Activated CD4-positive, alpha-beta T cell treated with anti-CD3 and anti-CD28 coated beads for 24 hours (primary cell): ENCODE results near the gene C14orf132.

ENCODE experiments used
- DNase-seq, 2 donors: peaks; one replicate each; pipeline ENCODE4 v3.0.0-alpha.2; 2020; ENCODE audit warnings: low read depth in 2 of 2

C14orf132 gene

DNA sequence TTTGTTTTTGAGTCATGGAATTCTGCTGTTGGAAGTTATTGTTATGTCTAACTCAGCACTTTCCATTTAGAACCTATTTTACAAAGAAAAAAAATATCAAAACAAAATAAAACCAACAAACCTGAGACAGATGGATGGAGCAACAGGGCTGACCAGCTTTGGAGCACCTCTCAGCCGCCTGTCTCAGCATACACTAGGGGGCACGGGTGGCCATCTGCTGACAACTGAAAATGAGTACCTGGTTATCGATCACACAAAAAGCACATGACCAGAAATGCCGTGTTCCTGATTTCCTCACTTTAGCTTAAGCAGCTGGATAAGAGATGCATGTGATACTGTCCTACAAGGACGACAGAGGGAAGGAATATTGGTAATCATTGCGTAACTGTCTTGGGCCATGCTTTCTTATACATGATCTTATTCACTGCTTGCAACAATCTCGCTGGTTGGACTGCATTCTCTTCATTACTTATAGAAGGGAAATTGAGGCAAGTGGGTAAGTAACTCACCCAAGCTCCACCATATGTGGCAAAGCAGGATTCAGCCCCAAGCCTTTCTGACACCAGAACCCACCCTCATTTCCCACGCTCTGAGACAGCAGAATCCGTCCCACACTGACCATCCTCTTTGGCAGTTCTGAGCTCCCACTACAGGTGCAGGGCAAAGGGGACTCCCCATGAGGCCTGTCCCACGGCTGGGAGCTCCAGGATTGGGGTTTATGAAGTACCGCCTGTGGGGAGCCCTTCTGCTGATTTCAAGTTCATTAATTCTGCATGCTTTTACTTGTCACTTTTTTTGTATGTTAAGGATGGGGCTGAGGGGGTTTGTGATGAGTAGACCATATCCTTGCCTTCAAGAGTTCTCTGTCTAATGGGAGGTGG lies 43.5 kb downstream of the C14orf132 start:
- no peak for DNase-seq

- no peak for DNase-seq
Observed at GRCh38 chr14:96083667-96084320, 44.6 kb downstream of the C14orf132 start.

DNA sequence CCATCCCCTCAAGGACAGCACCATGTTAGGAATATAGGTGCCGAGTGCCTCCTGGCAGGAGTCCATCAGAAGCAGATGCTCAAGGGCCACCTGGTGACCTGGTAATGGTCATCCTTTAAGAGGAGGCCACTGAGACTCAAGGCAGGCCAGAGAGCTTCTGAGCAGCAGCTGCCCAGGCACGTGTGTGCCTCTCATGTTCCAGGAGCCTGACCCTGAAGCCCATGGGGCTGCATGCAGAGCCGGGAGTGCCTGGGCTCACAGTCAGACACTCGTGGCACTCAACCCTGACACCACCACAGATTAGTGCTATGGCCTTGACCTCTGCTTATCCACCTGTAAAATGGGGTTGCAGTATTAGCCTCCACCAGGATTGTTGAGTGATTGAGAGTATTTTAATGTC lies 45.6 kb downstream of the C14orf132 start:
- no peak for DNase-seq

DNA sequence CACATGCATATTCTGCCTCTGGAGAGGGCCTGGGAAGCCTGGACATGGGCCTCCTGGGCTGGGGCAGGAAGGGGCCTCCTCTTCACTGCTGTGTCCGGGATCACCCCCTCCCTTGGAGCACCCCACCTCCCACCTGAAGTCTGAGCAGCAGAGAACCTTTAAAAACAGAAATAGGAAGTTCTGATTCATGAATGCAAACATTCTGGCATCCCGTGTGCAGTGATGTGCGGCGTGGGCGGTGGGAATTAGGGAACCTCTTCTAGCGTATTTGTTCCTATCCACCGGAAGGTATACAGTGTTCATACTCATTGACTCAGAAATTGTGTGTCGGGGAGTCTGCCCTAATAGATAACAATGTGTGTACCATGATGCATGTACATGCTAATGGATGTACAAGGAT lies 46.2 kb downstream of the C14orf132 start:
- DNase-seq = no peak

- no peak for DNase-seq
Observed at GRCh38 chr14:96086032-96086431, 46.9 kb downstream of the C14orf132 start.

- DNase-seq = no peak
Observed at GRCh38 chr14:96086574-96087077, 47.5 kb downstream of the C14orf132 start.

DNA sequence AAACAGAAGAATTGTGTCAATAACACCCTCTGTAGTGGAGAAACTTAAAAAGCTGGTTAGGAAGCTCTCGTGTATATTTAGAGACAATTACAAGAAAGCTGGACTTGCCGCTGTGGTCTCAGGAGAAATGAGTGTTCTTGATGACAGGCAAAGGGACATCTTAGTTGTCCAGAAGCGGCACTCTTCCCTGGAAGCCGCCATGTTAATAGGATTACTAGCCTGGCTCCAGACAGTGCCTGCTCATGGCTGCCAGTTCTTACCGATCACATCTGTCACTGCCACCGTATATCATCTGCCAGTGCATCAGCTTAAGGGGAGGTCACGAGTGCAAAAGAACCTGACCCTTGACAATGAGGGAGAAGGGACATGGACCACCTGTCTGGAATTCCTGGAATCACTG lies 48.9 kb downstream of the C14orf132 start:
- no peak for DNase-seq

DNA sequence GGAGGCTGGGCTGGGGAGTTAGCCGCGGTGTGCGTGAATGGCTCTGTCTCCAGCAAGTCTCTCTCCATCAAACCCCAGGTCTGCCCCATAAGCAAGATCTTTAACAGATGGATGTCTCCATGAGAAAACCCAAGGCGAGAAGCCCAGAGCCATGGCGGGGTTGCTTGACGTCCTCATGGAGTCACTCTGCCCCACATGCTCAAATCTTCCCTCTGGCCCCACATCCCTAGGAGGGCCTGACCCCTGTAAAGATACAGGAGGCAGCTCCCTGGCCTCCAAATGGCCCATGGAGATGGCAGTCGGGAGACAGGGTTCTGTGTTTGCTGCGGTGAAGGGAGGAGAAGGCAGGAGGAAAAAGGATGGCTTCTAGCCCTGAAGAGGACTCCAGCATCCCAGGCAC lies 49.3 kb downstream of the C14orf132 start:
- no peak for DNase-seq

GRCh38 chr14:96088911-96089310 lies 49.7 kb downstream of the C14orf132 start:
- DNase-seq = no peak

DNA sequence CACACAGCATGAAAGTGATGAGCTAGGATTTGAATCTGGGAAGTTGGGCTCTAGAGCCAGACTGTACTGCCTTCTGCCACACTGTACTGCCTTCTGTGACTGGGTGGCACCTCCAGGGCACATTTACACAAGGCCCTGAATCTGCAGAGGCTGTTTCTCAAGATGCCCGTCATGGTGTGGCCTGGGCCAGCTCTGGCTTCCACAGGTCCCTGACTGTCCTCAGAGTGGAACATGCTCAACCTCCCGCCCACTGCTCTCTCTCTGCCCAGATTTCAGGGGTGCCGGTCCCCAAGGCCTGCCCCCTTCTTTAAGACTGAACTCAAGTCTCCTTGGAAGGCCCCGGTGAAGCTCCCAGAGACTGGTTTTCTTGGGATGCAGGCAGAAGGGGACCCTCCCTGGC lies 50.2 kb downstream of the C14orf132 start:
- no peak for DNase-seq

DNA sequence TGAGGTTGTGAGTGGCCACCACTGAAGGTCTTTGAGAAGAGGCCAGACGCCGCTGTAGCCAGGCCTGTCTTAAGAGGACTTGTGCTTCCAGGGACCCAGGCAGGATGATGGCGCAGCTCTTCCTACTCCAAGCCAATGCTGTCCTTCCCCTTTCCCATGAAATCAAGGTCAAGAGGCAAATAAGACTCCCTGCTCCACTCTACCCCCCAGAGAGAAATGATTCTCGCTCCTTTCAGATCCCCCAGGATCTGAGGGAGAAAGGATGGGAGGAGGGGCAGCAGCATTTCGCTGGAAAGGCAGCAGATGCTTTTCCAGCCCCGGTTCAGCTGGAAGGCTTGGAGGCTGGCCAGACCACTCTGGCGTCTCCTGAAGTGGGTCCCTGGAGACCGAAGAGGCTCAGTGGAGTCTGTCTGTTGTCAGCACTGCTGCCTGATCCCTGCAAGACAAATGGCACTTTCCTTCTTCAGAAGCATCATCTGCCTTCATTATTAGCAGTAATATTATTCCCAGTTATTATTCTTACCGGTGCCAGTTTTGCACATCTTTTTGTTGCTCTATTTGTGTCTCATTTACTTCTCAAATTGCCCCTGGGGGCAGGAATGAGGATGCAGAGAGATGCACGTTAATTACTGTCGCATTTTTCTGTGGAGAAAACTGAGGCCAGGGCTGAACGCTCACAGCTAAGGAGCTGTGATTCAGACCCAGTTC lies 51.4 kb downstream of the C14orf132 start:
- DNase-seq = no peak

DNA sequence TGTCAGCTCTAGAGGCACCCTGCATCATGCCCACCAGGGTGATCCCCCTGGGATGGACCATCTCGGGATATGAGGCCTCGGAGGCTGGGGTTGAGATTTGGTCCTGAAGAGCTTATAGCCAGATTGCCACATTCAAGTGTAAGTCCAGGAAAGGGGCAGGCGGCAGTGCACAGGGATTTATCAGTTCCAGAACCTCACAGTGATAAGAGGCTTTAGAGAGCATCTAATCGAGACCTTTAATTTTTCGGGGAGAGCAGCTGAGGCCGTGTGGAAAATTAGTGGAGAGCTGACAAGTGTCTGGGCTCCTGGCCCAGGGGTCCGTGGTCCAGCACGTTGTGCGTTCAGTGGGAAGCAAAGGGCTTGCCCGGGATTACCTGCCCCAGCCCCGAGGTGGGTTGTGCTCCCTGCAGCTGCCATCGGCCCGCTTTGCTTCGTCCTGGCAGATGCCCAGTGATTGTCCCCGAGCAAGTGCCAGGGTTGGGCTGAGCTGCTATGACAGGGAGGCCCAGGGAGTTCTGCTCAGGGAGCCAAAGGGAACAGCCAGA lies 52.1 kb downstream of the C14orf132 start:
- DNase-seq = no peak

DNA sequence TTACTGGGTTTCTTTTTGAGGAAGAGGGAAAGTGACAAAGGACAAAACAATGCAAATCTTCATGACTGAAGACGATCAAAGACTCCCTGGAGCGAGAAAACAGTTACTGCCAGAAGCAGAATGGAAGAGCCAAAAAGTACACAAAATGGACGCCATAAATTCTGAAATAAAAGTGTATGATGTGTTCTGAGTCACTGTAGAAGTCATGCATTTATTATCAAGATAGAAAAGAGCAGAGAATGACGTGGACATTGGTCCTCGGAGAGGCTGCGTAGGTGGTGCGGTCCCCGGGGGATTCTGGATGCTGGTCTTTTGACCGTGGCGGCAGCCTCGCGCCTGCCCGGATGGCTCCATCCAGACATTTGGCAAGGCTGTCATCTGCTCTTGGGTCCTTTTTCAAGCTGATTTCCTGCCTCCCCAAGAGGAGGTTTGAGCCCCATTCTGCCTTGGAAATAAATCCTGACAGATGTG lies 52.8 kb downstream of the C14orf132 start:
- DNase-seq = no peak

- DNase-seq = no peak
Observed at GRCh38 chr14:96092936-96093335, 53.8 kb downstream of the C14orf132 start.

DNA sequence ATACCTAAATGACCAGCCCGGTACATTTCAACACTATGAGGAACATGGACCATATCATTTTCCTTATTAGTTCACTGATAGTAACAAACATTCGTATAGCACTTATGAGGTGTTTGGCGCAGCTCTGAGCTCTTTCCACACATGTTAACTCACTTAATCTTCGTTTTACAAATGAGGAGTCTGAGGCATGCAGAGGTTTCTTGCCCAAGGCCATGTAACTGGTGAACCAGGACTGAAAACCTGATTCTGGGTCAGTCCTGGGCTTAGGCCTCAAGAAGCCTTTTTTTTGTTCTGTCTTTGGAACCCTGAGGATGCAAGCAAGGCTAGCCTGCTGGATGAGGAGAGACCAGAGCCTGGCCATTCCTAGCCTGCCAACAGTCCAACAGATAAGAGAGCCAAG lies 55.0 kb downstream of the C14orf132 start:
- DNase-seq = no peak

- no peak for DNase-seq
Observed at GRCh38 chr14:96094656-96095055, 55.5 kb downstream of the C14orf132 start.

GRCh38 chr14:96095058-96095457 lies 55.9 kb downstream of the C14orf132 start:
- no peak for DNase-seq

GRCh38 chr14:96095581-96096476 lies 56.7 kb downstream of the C14orf132 start:
- no peak for DNase-seq

DNA sequence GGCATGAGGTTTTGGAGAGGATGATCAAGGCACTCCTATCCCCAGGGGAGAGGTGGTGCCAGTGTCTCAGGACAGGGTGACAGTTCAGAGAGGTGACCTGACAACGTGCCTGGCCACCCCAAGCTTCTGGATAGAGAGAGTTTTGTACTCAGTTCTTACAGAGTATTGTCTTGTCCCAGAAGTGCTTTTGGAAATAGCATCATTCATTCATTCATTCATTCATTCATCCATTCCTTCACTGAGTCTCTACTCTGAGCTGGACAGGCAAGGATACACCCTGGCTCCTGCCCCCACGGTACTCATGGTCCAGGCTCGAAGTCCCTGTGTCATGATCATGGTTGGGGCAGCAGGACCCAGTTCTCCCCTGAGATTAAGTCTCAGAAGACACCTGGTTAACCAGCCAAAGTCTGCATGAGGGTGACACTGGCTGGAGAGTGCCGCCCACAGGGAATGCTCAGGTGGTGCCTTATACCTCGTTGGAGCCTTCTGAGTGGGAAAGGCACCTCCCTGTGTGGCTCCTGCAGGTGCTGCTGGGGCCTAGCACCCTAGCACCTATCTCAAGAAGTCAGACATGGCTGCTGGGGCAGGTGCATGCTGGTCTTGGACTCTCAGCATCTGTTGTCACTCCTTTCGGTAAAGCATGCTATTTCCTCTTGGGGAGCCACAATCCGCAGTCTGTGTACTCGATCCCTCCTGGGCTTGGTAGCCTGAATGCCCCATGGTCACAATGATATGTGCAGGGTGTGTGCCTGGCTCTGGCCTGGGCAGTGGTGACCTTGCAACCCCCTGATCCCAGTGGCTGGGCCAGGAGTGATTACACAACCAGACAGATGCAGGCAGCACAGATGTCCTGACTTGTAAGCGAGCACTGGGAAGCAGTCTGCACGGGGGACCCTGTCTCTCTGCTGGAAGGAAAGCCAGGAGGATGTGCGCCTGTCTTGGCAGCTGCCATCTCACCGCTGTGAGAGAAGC lies 57.8 kb downstream of the C14orf132 start:
- DNase-seq = no peak

DNA sequence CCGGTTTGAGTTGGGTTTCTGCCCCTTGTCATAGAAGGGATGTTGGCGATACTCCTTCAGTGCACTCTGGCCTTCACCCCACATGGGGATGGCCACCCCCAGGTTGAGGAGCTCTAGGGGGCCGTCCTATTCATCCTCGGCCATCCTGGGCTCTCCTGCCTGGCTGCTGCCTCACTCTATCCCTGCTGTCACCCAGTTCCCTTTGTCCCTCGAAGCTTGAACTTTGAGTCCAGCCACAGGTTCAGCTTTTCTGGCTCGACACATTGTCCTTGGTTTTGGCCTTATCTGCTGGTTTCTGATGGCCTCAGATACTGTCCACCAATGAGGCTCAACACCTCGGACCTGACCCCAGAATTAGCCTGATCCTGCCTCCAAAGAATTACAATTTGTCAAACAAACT lies 58.6 kb downstream of the C14orf132 start:
- DNase-seq = no peak
